HCT116 (cell line): ENCODE data around the gene SHROOM3. TPM values are rescaled to one million over a fixed set of nuclear protein-coding genes. Genes with fewer than 3 reads are reported as not detected.

ENCODE experiments used
- ATAC-seq: fragments of 200-7000 bp; cut with Tn5 transposase; 2 replicates; pipeline ENCODE4 v1.9.1; 2020; ENCODE audit warnings: mild to moderate bottlenecking, moderate library complexity
- BruUV-seq: library from RNA; stranded (reverse); fragments of 400-500 nt; replicated peaks from 2 replicates; lab custom pipeline; 2021; lab: Mats Ljungman, UMichigan
- CTCF ChIA-PET: fragments of 300-600 bp; sonication (Branson Sonifier 250); formaldehyde crosslinking; loops from one replicate; lab custom pipeline; 2021; ENCODE audit warnings: antibody characterized with exemption; lab: Charles Lee
- POLR2A ChIA-PET: fragments of 300-600, 350-600 bp; sonication (Branson Sonifier 250); formaldehyde crosslinking; loops from one replicate; lab custom pipeline; 2021; ENCODE audit warnings: antibody characterized with exemption; lab: Charles Lee
- RAD21 ChIA-PET, 2 experiments: fragments of 300-600 bp; sonication (Branson Sonifier 250); formaldehyde crosslinking; loops; one replicate each; lab custom pipeline; 2023; ENCODE audit warnings: low total read pairs in 2 of 2; ENCODE audit not compliant: uncharacterized antibody in 2 of 2, unreplicated experiment in 2 of 2, low non-redundant PET in 1 of 2; lab: Charles Lee
- DNase-seq: peaks from one replicate; pipeline ENCODE4 v3.0.0-alpha.2; 2010; ENCODE audit warnings: low read depth, low spot score
- H2AFZ ChIP-seq: fragments of 200-600 bp; shearing (Covaris generic), sonication (generic); 2 replicates; pipeline ENCODE4 v1.6.1; 2017; ENCODE audit warnings: low read depth, mixed run types, mixed read lengths, antibody characterized with exemption, low read length; ENCODE audit not compliant: poor library complexity, severe bottlenecking
- H3K27ac ChIP-seq: 2 replicates; pipeline ENCODE4 v1.5.1; 2012; ENCODE audit warnings: low read depth, low read length
- H3K27me3 ChIP-seq: fragments of 200-600 bp; sonication (generic); 2 replicates; pipeline ENCODE4 v1.6.1; 2016; ENCODE audit warnings: mixed run types, low read length, mixed read lengths; ENCODE audit not compliant: insufficient read depth
- H3K36me3 ChIP-seq, 2 experiments: fragments of 200-500 bp in 1 of 2; fragments of 200-600 bp in 1 of 2; sonication (Bioruptor generic) in 1 of 2; sonication (generic) in 1 of 2; 2 replicates each; pipeline versions ENCODE4 v1.5.1 to v1.6.1; 2014 to 2016; ENCODE audit warnings: low read length in 2 of 2, inconsistent platforms in 1 of 2, mixed read lengths in 1 of 2, mixed run types in 1 of 2; ENCODE audit not compliant: insufficient read depth in 2 of 2, control insufficient read depth in 1 of 2
- H3K4me1 ChIP-seq, 2 experiments: fragments of 200-600 bp in 1 of 2; sonication (generic) in 1 of 2; 2 replicates each; pipeline versions ENCODE4 v1.5.1 to v1.6.1; 2012 to 2017; ENCODE audit warnings: low read length in 2 of 2, inconsistent platforms in 1 of 2, mild to moderate bottlenecking in 1 of 2, mixed read lengths in 1 of 2, mixed run types in 1 of 2, moderate library complexity in 1 of 2; ENCODE audit not compliant: insufficient read depth in 2 of 2, control insufficient read depth in 1 of 2
- H3K4me2 ChIP-seq: fragments of 200-600 bp; sonication (generic); 2 replicates; pipeline ENCODE4 v1.6.1; 2017; ENCODE audit warnings: mixed run types, low read length, mixed read lengths
- H3K4me3 ChIP-seq, 2 experiments: fragments of 200-600 bp in 1 of 2; sonication (generic) in 1 of 2; replicated peaks in 1 of 2; 2 replicates each; pipeline ENCODE4 v1.5.1; 2011 to 2016; ENCODE audit warnings: low read length in 2 of 2, control low read depth in 1 of 2, low read depth in 1 of 2, mild to moderate bottlenecking in 1 of 2, mixed read lengths in 1 of 2, mixed run types in 1 of 2
- H3K79me2 ChIP-seq: fragments of 200-600 bp; sonication (generic); 2 replicates; pipeline ENCODE4 v1.6.1; 2017; ENCODE audit warnings: mild to moderate bottlenecking, mixed run types, low read length, moderate library complexity, mixed read lengths; ENCODE audit not compliant: insufficient read depth
- H3K9ac ChIP-seq: fragments of 200-600 bp; sonication (generic); 2 replicates; pipeline ENCODE4 v1.6.1; 2016; ENCODE audit warnings: low read length, mixed read lengths
- H3K9me2 ChIP-seq: fragments of 200-600 bp; sonication (generic), shearing (Covaris generic); 2 replicates; pipeline ENCODE4 v1.6.1; 2017; ENCODE audit warnings: mixed run types, mild to moderate bottlenecking, moderate library complexity; ENCODE audit not compliant: insufficient read depth
- H3K9me3 ChIP-seq, 2 experiments: fragments of 200-500 bp in 1 of 2; fragments of 200-600 bp in 1 of 2; sonication (Bioruptor generic) in 1 of 2; sonication (generic) in 1 of 2; 2 replicates each; pipeline ENCODE4 v1.6.1; 2014 to 2017; ENCODE audit warnings: low read length in 2 of 2, mixed read lengths in 2 of 2, inconsistent platforms in 1 of 2, low read depth in 1 of 2, mild to moderate bottlenecking in 1 of 2, mixed run types in 1 of 2, moderate library complexity in 1 of 2; ENCODE audit not compliant: control insufficient read depth in 1 of 2, insufficient read depth in 1 of 2
- H4K20me1 ChIP-seq: fragments of 200-600 bp; sonication (generic), shearing (Covaris generic); 2 replicates; pipeline ENCODE4 v1.6.1; 2017; ENCODE audit warnings: mixed run types, mild to moderate bottlenecking, moderate library complexity; ENCODE audit not compliant: insufficient read depth
- CBX3 ChIP-seq: IDR thresholded peaks from 2 replicates; pipeline ENCODE4 v1.6.1; 2012; ENCODE audit warnings: low read depth
- CEBPB ChIP-seq: IDR thresholded peaks from 2 replicates; pipeline ENCODE4 v1.6.1; 2012; ENCODE audit warnings: low read depth
- EGR1 ChIP-seq: IDR thresholded peaks from 2 replicates; pipeline ENCODE4 v1.6.1; 2012; ENCODE audit warnings: low read depth
- ELF1 ChIP-seq: IDR thresholded peaks from 2 replicates; pipeline ENCODE4 v1.6.1; 2012; ENCODE audit warnings: low read depth, borderline replicate concordance
- FOSL1 ChIP-seq: IDR thresholded peaks from 2 replicates; pipeline ENCODE4 v1.6.1; 2012; ENCODE audit warnings: low read depth
- JUND ChIP-seq: IDR thresholded peaks from 2 replicates; pipeline ENCODE4 v1.6.1; 2012
- POLR2A ChIP-seq: IDR thresholded peaks from 2 replicates; pipeline ENCODE4 v1.7.0; 2011; ENCODE audit warnings: borderline replicate concordance; ENCODE audit not compliant: insufficient read depth, insufficient read length; ENCODE audit errors: extremely low read depth
- SIN3A ChIP-seq: IDR thresholded peaks from 2 replicates; pipeline ENCODE4 v1.6.1; 2012; ENCODE audit warnings: low read depth
- TCF7L2 ChIP-seq: IDR thresholded peaks from 2 replicates; pipeline ENCODE4 v1.7.0; 2011; ENCODE audit warnings: borderline replicate concordance, inconsistent platforms; ENCODE audit not compliant: insufficient read depth, insufficient read length; ENCODE audit errors: extremely low read depth
- intact Hi-C: fragments of 100-400 bp; cut with micrococcal nuclease; formaldehyde crosslinking; loops from 2 replicates; pipeline ENCODE4 v1.10.0; 2022
- total RNA-seq: library from RNA; stranded (reverse); gene quantifications from one replicate; pipeline ENCODE4 v1.2.1, GENCODE V29; 2021; ENCODE audit not compliant: unreplicated experiment
- TF ChIP-seq, protein P1 (sequence below): IDR thresholded peaks from 2 replicates; pipeline ENCODE4 v1.6.1; 2012
- TF ChIP-seq, protein P2 (sequence below): IDR thresholded peaks from 2 replicates; pipeline ENCODE4 v1.6.1; 2012
- TF ChIP-seq, protein P3 (sequence below): IDR thresholded peaks from 2 replicates; pipeline ENCODE4 v1.6.1; 2012; ENCODE audit warnings: low read depth
- TF ChIP-seq, protein P4 (sequence below), 3 experiments: fragments of 200-600 bp in 1 of 3; sonication (generic) in 1 of 3; IDR thresholded peaks in 2 of 3; conservative IDR thresholded peaks in 1 of 3; 2 replicates each; pipeline ENCODE4 v1.5.1; 2012 to 2017; ENCODE audit warnings: low read depth in 2 of 3, low read length in 2 of 3, antibody characterized with exemption in 1 of 3, borderline replicate concordance in 1 of 3, control low read depth in 1 of 3, mild to moderate bottlenecking in 1 of 3, mixed read lengths in 1 of 3, mixed run types in 1 of 3, moderate library complexity in 1 of 3; ENCODE audit not compliant: insufficient read depth in 1 of 3

Gene SHROOM3
- total RNA-seq, 1 experiment from 2014 or later, result 22.5 TPM

DNA sequence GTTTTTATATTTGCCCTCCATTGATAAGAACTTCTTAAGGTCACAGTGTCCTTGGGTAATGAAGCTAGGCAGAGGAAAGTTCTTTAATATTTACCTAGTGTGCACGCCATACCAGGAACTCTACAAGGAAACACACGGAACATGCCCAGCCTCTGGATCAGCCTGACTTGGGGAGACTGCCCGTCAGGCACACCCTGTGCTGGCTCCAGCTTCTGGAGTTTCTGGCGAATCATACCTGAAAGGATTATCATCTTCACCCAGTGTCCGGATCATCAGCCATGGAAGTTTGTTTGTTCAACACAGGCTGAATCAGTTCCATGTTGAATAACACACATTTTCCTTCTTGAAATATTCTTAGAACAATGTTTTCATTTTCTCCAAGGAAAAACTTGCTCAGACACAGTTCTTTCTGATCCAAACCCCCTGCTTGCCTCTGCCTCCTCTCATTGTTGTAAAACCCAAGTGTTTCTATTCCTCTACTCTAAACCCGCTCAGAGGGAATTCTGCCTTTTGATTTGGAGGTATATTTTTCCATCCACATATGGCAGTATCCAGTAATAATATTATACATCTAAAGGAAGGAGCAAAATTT lies 176.7 kb downstream of the SHROOM3 start:
- H3K4me3 ChIP-seq, result no peak overlapping the region
- TF ChIP-seq, protein P1, sequence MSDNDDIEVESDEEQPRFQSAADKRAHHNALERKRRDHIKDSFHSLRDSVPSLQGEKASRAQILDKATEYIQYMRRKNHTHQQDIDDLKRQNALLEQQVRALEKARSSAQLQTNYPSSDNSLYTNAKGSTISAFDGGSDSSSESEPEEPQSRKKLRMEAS, result no peak
- TF ChIP-seq CEBPB, result no peak
- no peak for TF ChIP-seq FOSL1
- TF ChIP-seq POLR2A, result no peak
- no peak for TF ChIP-seq JUND
- TF ChIP-seq, protein P2, sequence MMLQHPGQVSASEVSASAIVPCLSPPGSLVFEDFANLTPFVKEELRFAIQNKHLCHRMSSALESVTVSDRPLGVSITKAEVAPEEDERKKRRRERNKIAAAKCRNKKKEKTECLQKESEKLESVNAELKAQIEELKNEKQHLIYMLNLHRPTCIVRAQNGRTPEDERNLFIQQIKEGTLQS, result no peak
- TF ChIP-seq TCF7L2, result no peak
- no peak for TF ChIP-seq SIN3A
- TF ChIP-seq EGR1, result no peak
- TF ChIP-seq, protein P3, sequence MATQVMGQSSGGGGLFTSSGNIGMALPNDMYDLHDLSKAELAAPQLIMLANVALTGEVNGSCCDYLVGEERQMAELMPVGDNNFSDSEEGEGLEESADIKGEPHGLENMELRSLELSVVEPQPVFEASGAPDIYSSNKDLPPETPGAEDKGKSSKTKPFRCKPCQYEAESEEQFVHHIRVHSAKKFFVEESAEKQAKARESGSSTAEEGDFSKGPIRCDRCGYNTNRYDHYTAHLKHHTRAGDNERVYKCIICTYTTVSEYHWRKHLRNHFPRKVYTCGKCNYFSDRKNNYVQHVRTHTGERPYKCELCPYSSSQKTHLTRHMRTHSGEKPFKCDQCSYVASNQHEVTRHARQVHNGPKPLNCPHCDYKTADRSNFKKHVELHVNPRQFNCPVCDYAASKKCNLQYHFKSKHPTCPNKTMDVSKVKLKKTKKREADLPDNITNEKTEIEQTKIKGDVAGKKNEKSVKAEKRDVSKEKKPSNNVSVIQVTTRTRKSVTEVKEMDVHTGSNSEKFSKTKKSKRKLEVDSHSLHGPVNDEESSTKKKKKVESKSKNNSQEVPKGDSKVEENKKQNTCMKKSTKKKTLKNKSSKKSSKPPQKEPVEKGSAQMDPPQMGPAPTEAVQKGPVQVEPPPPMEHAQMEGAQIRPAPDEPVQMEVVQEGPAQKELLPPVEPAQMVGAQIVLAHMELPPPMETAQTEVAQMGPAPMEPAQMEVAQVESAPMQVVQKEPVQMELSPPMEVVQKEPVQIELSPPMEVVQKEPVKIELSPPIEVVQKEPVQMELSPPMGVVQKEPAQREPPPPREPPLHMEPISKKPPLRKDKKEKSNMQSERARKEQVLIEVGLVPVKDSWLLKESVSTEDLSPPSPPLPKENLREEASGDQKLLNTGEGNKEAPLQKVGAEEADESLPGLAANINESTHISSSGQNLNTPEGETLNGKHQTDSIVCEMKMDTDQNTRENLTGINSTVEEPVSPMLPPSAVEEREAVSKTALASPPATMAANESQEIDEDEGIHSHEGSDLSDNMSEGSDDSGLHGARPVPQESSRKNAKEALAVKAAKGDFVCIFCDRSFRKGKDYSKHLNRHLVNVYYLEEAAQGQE, result no peak
- TF ChIP-seq, protein P4, sequence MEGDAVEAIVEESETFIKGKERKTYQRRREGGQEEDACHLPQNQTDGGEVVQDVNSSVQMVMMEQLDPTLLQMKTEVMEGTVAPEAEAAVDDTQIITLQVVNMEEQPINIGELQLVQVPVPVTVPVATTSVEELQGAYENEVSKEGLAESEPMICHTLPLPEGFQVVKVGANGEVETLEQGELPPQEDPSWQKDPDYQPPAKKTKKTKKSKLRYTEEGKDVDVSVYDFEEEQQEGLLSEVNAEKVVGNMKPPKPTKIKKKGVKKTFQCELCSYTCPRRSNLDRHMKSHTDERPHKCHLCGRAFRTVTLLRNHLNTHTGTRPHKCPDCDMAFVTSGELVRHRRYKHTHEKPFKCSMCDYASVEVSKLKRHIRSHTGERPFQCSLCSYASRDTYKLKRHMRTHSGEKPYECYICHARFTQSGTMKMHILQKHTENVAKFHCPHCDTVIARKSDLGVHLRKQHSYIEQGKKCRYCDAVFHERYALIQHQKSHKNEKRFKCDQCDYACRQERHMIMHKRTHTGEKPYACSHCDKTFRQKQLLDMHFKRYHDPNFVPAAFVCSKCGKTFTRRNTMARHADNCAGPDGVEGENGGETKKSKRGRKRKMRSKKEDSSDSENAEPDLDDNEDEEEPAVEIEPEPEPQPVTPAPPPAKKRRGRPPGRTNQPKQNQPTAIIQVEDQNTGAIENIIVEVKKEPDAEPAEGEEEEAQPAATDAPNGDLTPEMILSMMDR (IDR thresholded peaks at IDR 0.05 in 2 of 3, conservative IDR thresholded peaks at IDR 0.05 in 1 of 3; ENCODE audit: borderline replicate concordance in 1 of 3, insufficient read depth in 1 of 3, low read depth in 2 of 3, low read length in 2 of 3), result no peak
- TF ChIP-seq CBX3, result no peak
- TF ChIP-seq ELF1, result no peak
- TF ChIP-seq, all 23 proteins: peak for 0
- Histone ChIP-seq H4K20me1 (no peaks in the 10 kb centered on the region), H3K9me2 (no peaks in the 10 kb centered on the region), H3K4me2 (no peak overlapping the region), H3K4me1 (no peaks in the 10 kb centered on the region), H3K27me3 (no peaks in the 10 kb centered on the region), H3K27ac (no peak overlapping the region), H3K79me2 (no peaks in the 10 kb centered on the region), H3K36me3 (no peaks in the 10 kb centered on the region), H3K9me3 (no peaks in the 10 kb centered on the region), H3K9ac (no peak overlapping the region), H2AFZ (no peak overlapping the region)
- BruUV-seq, result no TSS peak
- intact Hi-C loops, result no loop called here
- ChIA-PET CTCF (no interaction called here), POLR2A (no interaction called here), RAD21 (no interaction called here)
- DNase-seq (no peak), ATAC-seq (no peak)
